Calu3 (cell line): ENCODE results near the gene IL12RB1. TPM values are rescaled to one million over a fixed set of nuclear protein-coding genes. Genes with fewer than 3 reads are reported as not detected.

Experiments used
- BruUV-seq: library from RNA; stranded (reverse); fragments of 400-500 nt; replicated peaks from 2 replicates; lab custom pipeline; 2021; lab: Mats Ljungman, UMichigan
- CTCF ChIA-PET: fragments of 300-600 bp; sonication (Branson Sonifier 250); formaldehyde crosslinking; loops from one replicate; lab custom pipeline; 2022; ENCODE audit warnings: antibody characterized with exemption; lab: Charles Lee
- DNase-seq: peaks from one replicate; pipeline ENCODE4 v3.0.0; 2022
- H3K27ac Mint-ChIP-seq: one replicate; pipeline ENCODE4 v1.8.0; 2022; ENCODE audit warnings: mixed read lengths; ENCODE audit not compliant: unreplicated experiment
- H3K27me3 Mint-ChIP-seq: one replicate; pipeline ENCODE4 v1.8.0; 2022; ENCODE audit warnings: mixed read lengths; ENCODE audit not compliant: unreplicated experiment
- H3K36me3 Mint-ChIP-seq: one replicate; pipeline ENCODE4 v1.8.0; 2022; ENCODE audit warnings: mild to moderate bottlenecking, moderate library complexity, mixed read lengths; ENCODE audit not compliant: insufficient read depth, unreplicated experiment
- H3K4me1 Mint-ChIP-seq: one replicate; pipeline ENCODE4 v1.8.0; 2022; ENCODE audit warnings: mild to moderate bottlenecking, low read depth, mixed read lengths; ENCODE audit not compliant: unreplicated experiment
- H3K4me3 Mint-ChIP-seq: one replicate; pipeline ENCODE4 v1.8.0; 2022; ENCODE audit warnings: mild to moderate bottlenecking, low read depth, moderate library complexity, mixed read lengths; ENCODE audit not compliant: unreplicated experiment
- H3K9me3 Mint-ChIP-seq: one replicate; pipeline ENCODE4 v1.8.0; 2022; ENCODE audit warnings: low read depth, mixed read lengths; ENCODE audit not compliant: unreplicated experiment
- CTCF ChIP-seq: fragments of 200-600 bp; IDR thresholded peaks from one replicate; pipeline ENCODE4 v1.8.0; 2022; ENCODE audit warnings: antibody characterized with exemption; ENCODE audit not compliant: unreplicated experiment
- intact Hi-C: fragments of 100-400 bp; cut with micrococcal nuclease; formaldehyde crosslinking; loops from one replicate; pipeline ENCODE4 v1.10.0; 2022; ENCODE audit not compliant: unreplicated experiment
- total RNA-seq: library from RNA; stranded (reverse); gene quantifications from 2 replicates; pipeline ENCODE4 v1.2.3, GENCODE V29; 2022

Gene IL12RB1
- total RNA-seq, 1 experiment from 2014 or later = not detected

DNA sequence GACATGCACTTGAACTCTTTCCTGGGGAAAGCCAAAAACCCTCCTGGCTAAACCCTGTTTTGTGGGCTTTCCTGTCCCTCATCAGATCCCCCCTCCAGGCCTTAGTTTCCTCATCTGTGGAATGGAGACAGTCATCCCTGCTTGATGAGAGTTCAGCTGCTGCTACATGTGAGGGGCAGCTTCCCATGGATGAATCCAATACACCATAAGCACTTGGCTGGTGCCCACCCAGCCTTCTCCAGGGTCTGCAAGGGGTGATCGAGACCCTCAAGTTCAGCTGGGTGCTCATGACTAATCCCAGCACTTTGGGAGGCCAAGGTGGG, 21.6 kb downstream of the IL12RB1 start:
- no TSS peak for BruUV-seq
- no peaks in the 10 kb centered on the region for H3K27me3 Mint-ChIP-seq
- DNase-seq = no peak
- H3K9me3 Mint-ChIP-seq = no peaks in the 10 kb centered on the region
- H3K4me1 Mint-ChIP-seq = no peaks in the 10 kb centered on the region
- intact Hi-C loops = no loop called here
- CTCF ChIA-PET = no interaction called here
- no peak for TF ChIP-seq CTCF
- H3K27ac Mint-ChIP-seq = peak overlapping the region; percentile 37
- H3K4me3 Mint-ChIP-seq = no peak overlapping the region
- no peaks in the 10 kb centered on the region for H3K36me3 Mint-ChIP-seq

- Mint-ChIP-seq H3K9me3 (no peaks in the 10 kb centered on the region), H3K4me3 (no peak overlapping the region), H3K4me1 (peaks cover 3% of the 10 kb centered on the region), H3K27me3 (no peaks in the 10 kb centered on the region), H3K27ac (peak overlapping the region; percentile 68), H3K36me3 (no peaks in the 10 kb centered on the region)
- no peak for TF ChIP-seq CTCF
- CTCF ChIA-PET = no interaction called here
- no TSS peak for BruUV-seq
- intact Hi-C loops = no loop called here
- DNase-seq = no peak
These were observed 23.3 kb downstream of the IL12RB1 start for GRCh38 chr19:18063463-18063862.

DNA sequence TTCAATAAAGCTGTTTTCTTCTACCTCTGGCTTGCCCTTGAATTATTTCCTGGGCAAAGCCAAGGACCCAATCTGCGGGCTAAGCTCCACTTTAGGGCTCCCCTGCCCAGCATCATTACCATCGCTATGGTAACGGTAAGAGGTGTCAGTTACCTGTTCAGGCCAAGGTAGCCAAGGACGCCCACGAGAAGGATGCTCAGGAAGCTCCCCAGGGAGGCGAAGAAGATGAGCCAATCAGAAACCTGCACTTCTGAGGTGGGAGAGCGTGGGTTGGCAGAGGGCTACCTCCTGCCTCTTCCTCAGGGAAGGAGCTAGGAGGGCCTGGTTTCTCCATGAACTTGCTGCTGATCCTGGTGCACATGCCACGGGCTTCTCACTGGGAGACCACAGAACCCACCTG, 24.7 kb downstream of the IL12RB1 start:
- Mint-ChIP-seq H3K4me3 (no peak overlapping the region), H3K4me1 (peaks cover 8% of the 10 kb centered on the region), H3K27ac (no peak overlapping the region), H3K9me3 (no peaks in the 10 kb centered on the region), H3K36me3 (no peaks in the 10 kb centered on the region), H3K27me3 (no peaks in the 10 kb centered on the region)
- CTCF ChIA-PET = no interaction called here
- TF ChIP-seq CTCF = no peak
- no TSS peak for BruUV-seq
- intact Hi-C loops = no loop called here
- DNase-seq = no peak

DNA sequence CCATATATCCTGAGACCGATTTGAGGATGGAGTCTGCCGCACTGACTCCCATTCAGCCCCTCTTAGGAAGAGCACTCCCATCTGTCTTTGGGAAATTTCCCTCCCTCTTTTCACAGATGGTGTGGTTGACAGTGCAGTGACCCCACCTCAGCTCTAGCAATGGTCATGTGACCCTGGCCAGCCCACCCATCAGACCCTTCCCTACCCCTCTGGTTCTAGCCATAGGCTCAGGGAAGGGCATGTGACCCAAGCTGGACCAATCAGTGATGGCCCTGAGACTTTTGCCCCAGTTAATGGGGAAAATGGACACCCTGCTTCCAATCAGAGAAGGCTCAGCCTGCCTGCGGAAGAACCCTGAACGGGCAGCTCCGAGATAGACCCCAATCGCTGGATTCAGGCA, 26.3 kb downstream of the IL12RB1 start:
- H3K4me1 Mint-ChIP-seq = peaks cover 8% of the 10 kb centered on the region
- DNase-seq = no peak
- H3K27ac Mint-ChIP-seq = no peak overlapping the region
- no peaks in the 10 kb centered on the region for H3K27me3 Mint-ChIP-seq
- no peaks in the 10 kb centered on the region for H3K36me3 Mint-ChIP-seq
- CTCF ChIA-PET = no interaction called here
- BruUV-seq = no TSS peak
- no peak overlapping the region for H3K4me3 Mint-ChIP-seq
- intact Hi-C loops = no loop called here
- H3K9me3 Mint-ChIP-seq = no peaks in the 10 kb centered on the region
- TF ChIP-seq CTCF = no peak
